ENCODE results near the gene MOGAT3.

Gene MOGAT3

GRCh38 chr7:101179713-101180112 lies 21.1 kb downstream of the MOGAT3 start:
- peaks cover 36% of the 10 kb centered on the region for H3K27me3 Mint-ChIP-seq
- no peaks in the 10 kb centered on the region for H3K9me3 Mint-ChIP-seq
- ATAC-seq (ENCODE audit: low read depth) (no peak), DNase-seq (ENCODE audit: low spot score in 2 of 2) (no peak)
- no peak overlapping the region for H3K27ac Mint-ChIP-seq
- no peaks in the 10 kb centered on the region for H3K36me3 Mint-ChIP-seq
- H3K4me3 Mint-ChIP-seq = no peak overlapping the region
- H3K4me1 Mint-ChIP-seq = peaks cover 11% of the 10 kb centered on the region

DNA sequence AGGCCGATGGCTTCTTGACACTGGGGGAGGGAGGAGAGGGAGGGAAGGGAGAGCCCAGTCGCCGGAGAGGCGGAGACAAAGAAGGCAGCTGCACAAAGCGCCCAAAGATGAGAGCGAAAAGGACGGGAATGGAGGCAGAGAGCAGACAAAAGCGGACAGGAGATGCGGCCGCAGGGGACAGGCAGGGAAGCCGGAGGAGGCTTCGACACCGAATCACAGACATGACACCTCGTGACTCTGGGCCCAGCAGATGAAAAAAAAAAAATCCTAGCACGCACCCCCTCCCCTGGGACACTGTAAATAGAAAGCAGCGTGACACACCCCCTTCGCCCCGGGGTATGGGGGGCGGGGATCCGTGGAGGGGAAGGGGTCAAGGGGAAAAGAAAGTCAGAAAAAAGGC lies 21.7 kb downstream of the MOGAT3 start:
- Mint-ChIP-seq H3K4me3 (peak overlapping the region; percentile 42), H3K4me1 (peaks cover 16% of the 10 kb centered on the region), H3K36me3 (peaks cover 1% of the 10 kb centered on the region), H3K27me3 (peaks cover 35% of the 10 kb centered on the region), H3K9me3 (peaks cover 1% of the 10 kb centered on the region), H3K27ac (no peak overlapping the region)
- no peak for ATAC-seq (ENCODE audit: low read depth)
- no peak for DNase-seq (ENCODE audit: low spot score in 2 of 2)

GRCh38 chr7:101177644-101178043 lies 23.2 kb downstream of the MOGAT3 start:
- Mint-ChIP-seq H3K36me3 (peaks cover 2% of the 10 kb centered on the region), H3K27me3 (peaks cover 41% of the 10 kb centered on the region), H3K4me3 (no peak overlapping the region), H3K27ac (no peak overlapping the region), H3K4me1 (peaks cover 21% of the 10 kb centered on the region), H3K9me3 (peaks cover 2% of the 10 kb centered on the region)
- ATAC-seq (ENCODE audit: low read depth) (no peak), DNase-seq (ENCODE audit: low spot score in 2 of 2) (no peak)

- Mint-ChIP-seq H3K27ac (peak overlapping the region; percentile 36), H3K4me1 (peaks cover 27% of the 10 kb centered on the region), H3K36me3 (peaks cover 4% of the 10 kb centered on the region), H3K4me3 (no peak overlapping the region), H3K27me3 (peaks cover 43% of the 10 kb centered on the region), H3K9me3 (peaks cover 2% of the 10 kb centered on the region)
- ATAC-seq (ENCODE audit: low read depth) (no peak), DNase-seq (ENCODE audit: low spot score in 2 of 2) (no peak)
These were observed 25.2 kb downstream of the MOGAT3 start for GRCh38 chr7:101175664-101176063.

- peaks cover 2% of the 10 kb centered on the region for H3K9me3 Mint-ChIP-seq
- H3K4me1 Mint-ChIP-seq = peaks cover 35% of the 10 kb centered on the region
- DNase-seq (ENCODE audit: low spot score in 2 of 2) = no peak
- H3K27ac Mint-ChIP-seq = peak overlapping the region; percentile 64
- H3K27me3 Mint-ChIP-seq = peaks cover 49% of the 10 kb centered on the region
- peaks cover 4% of the 10 kb centered on the region for H3K36me3 Mint-ChIP-seq
- peak overlapping the region; percentile 63 for H3K4me3 Mint-ChIP-seq
- no peak for ATAC-seq (ENCODE audit: low read depth)
These were observed 26.4 kb downstream of the MOGAT3 start for GRCh38 chr7:101174322-101174854.

DNA sequence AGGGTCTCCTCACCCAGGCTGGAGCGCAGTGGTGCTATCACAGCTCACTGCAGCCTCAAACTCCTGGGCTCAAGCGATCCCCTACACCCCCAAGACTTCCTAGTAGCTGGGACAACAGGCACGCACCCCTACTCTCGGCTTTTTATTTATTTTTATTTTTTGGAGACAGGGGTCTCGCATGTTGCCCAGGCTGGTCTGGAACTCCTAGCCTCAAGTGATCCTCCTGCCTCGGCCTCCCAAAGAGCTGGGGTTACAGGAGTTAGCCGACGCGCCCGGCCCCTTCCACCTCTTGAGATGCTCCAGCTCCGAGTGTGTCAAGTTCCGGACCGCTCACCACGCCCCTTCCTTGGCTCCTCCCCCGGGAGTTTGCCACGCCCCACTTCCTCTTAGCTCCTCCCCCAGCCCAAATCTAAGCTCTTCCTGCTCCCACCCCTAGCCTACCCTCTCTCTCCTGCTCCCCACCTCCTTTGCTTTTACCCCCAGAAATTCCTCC lies 27.0 kb downstream of the MOGAT3 start:
- Mint-ChIP-seq H3K4me1 (peaks cover 35% of the 10 kb centered on the region), H3K27ac (peak overlapping the region; percentile 64), H3K27me3 (peaks cover 50% of the 10 kb centered on the region), H3K9me3 (peaks cover 2% of the 10 kb centered on the region), H3K36me3 (peaks cover 4% of the 10 kb centered on the region), H3K4me3 (peak overlapping the region; percentile 63)
- DNase-seq (ENCODE audit: low spot score in 2 of 2) (peak in 1 of 2 donors; percentile 45), ATAC-seq (ENCODE audit: low read depth) (peak; percentile 41)

- Mint-ChIP-seq H3K27ac (peak overlapping the region; percentile 24), H3K27me3 (peaks cover 54% of the 10 kb centered on the region), H3K36me3 (peaks cover 4% of the 10 kb centered on the region), H3K9me3 (peaks cover 2% of the 10 kb centered on the region), H3K4me3 (no peak overlapping the region), H3K4me1 (peaks cover 38% of the 10 kb centered on the region)
- ATAC-seq (ENCODE audit: low read depth) = no peak
- no peak for DNase-seq (ENCODE audit: low spot score in 2 of 2)
These were observed 27.7 kb downstream of the MOGAT3 start for GRCh38 chr7:101172854-101173751.

- H3K4me1 Mint-ChIP-seq = peaks cover 38% of the 10 kb centered on the region
- H3K27ac Mint-ChIP-seq = peak overlapping the region; percentile 83
- ATAC-seq (ENCODE audit: low read depth) = peak; percentile 72
These were observed 28.6 kb downstream of the MOGAT3 start for GRCh38 chr7:101172005-101172853.

GRCh38 chr7:101171442-101171837 lies 29.4 kb downstream of the MOGAT3 start:
- Mint-ChIP-seq H3K36me3 (peaks cover 4% of the 10 kb centered on the region), H3K4me1 (peaks cover 41% of the 10 kb centered on the region), H3K4me3 (peak overlapping the region; percentile 55), H3K27me3 (peaks cover 59% of the 10 kb centered on the region), H3K27ac (peak overlapping the region; percentile 83), H3K9me3 (peaks cover 2% of the 10 kb centered on the region)
- DNase-seq (ENCODE audit: low spot score in 2 of 2) (no peak), ATAC-seq (ENCODE audit: low read depth) (no peak)

More at GRCh38 chr7:101172005-101172853, 28.6 kb downstream of the MOGAT3 start:
- DNase-seq (ENCODE audit: low spot score in 2 of 2) = peak in 1 of 2 donors; percentile 34
- H3K9me3 Mint-ChIP-seq = peaks cover 2% of the 10 kb centered on the region
- peaks cover 4% of the 10 kb centered on the region for H3K36me3 Mint-ChIP-seq
- peaks cover 54% of the 10 kb centered on the region for H3K27me3 Mint-ChIP-seq
- peak overlapping the region; percentile 55 for H3K4me3 Mint-ChIP-seq

GRCh38 chr7:101170617-101171441 lies 30.0 kb downstream of the MOGAT3 start:
- peaks cover 45% of the 10 kb centered on the region for H3K4me1 Mint-ChIP-seq
- peaks cover 60% of the 10 kb centered on the region for H3K27me3 Mint-ChIP-seq
- peaks cover 2% of the 10 kb centered on the region for H3K9me3 Mint-ChIP-seq
- peaks cover 4% of the 10 kb centered on the region for H3K36me3 Mint-ChIP-seq
- H3K4me3 Mint-ChIP-seq = peak overlapping the region; percentile 22
- DNase-seq (ENCODE audit: low spot score in 2 of 2) = no peak
- peak overlapping the region; percentile 83 for H3K27ac Mint-ChIP-seq
- ATAC-seq (ENCODE audit: low read depth) = no peak

GRCh38 chr7:101169838-101170551 lies 30.8 kb downstream of the MOGAT3 start:
- H3K4me3 Mint-ChIP-seq = no peak overlapping the region
- peaks cover 6% of the 10 kb centered on the region for H3K36me3 Mint-ChIP-seq

DNA sequence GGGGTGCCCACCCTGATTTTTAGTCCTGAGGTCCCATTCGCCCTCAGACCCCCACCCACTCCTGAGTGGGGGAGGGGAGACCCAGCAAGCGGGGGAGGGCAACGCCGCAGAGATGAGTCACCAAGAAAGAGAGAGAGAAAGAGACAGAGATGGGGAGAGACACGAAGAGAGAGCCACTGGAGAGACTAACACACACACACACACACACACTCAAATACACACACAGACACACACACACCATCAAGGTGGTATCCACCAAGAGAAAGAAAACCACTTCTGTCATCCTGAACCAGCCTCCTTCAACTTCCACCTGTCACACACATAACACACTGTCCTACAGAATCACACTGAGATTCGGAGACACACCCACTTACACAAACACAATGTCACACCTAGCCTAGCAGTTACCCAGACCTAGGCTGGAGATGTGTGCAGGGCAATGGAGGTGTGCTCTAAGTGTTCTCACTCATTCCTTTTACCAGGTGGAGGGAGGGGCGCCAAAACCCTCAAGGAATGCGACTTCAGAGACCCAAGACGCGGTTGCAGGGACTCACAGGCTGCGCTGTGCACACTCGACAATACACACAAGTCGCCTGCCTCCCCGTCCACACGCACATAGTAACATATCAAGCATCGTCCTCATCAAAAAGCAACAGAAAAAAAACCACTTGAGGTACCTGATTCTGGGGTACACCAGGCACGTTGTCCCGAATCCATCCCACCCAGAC lies 31.6 kb downstream of the MOGAT3 start:
- Mint-ChIP-seq H3K4me1 (peaks cover 44% of the 10 kb centered on the region), H3K27ac (no peak overlapping the region), H3K27me3 (peaks cover 58% of the 10 kb centered on the region), H3K9me3 (peaks cover 4% of the 10 kb centered on the region), H3K4me3 (no peak overlapping the region), H3K36me3 (peaks cover 6% of the 10 kb centered on the region)
- DNase-seq (ENCODE audit: low spot score in 2 of 2) = no peak
- ATAC-seq (ENCODE audit: low read depth) = no peak

More at GRCh38 chr7:101169838-101170551, 30.8 kb downstream of the MOGAT3 start:
- peaks cover 4% of the 10 kb centered on the region for H3K9me3 Mint-ChIP-seq
- peak; percentile 53 for ATAC-seq (ENCODE audit: low read depth)
- H3K4me1 Mint-ChIP-seq = peaks cover 48% of the 10 kb centered on the region
- H3K27ac Mint-ChIP-seq = no peak overlapping the region
- peak; percentile 79 to 87 for DNase-seq (ENCODE audit: low spot score in 2 of 2)
- peaks cover 59% of the 10 kb centered on the region for H3K27me3 Mint-ChIP-seq

Measured in memory B cell (primary cell).